Upper lobe of left lung (tissue), 6 donors: ENCODE measurements around the gene RNFT2. TPM values are rescaled to one million over a fixed set of nuclear protein-coding genes. Genes with fewer than 3 reads are reported as not detected.

Source experiments
- ATAC-seq, 2 donors: fragments of 200-7000 bp; cut with Tn5 transposase; one replicate each; pipeline ENCODE4 v1.9.1; 2022; ENCODE audit warnings: mild to moderate bottlenecking in 2 of 2, moderate library complexity in 2 of 2; ENCODE audit not compliant: low FRiP score in 2 of 2
- DNase-seq, 2 donors: peaks; one replicate each; pipeline ENCODE4 v3.0.0-alpha.2; 2019 to 2020
- H3K27ac ChIP-seq, 4 donors: fragments of 200-600 bp; sonication (generic); one replicate each; pipeline ENCODE4 v1.5.1; 2016 to 2019
- H3K27me3 ChIP-seq, 4 donors: fragments of 200-600 bp; sonication (generic); one replicate each; pipeline ENCODE4 v1.5.1; 2017 to 2019
- H3K36me3 ChIP-seq, 4 donors: fragments of 200-600 bp; sonication (generic); one replicate each; pipeline ENCODE4 v1.5.1; 2016 to 2019
- H3K4me1 ChIP-seq, 4 donors: fragments of 200-600 bp; sonication (generic); one replicate each; pipeline ENCODE4 v1.5.1; 2018 to 2019
- H3K4me3 ChIP-seq, 4 donors: fragments of 200-600 bp; sonication (generic); one replicate each; pipeline ENCODE4 v1.5.1; 2017 to 2019; ENCODE audit warnings: mild to moderate bottlenecking in 2 of 4, moderate library complexity in 1 of 4
- H3K9me3 ChIP-seq, 4 donors: fragments of 200-600 bp; sonication (generic); one replicate each; pipeline ENCODE4 v1.5.1; 2018 to 2019
- EP300 ChIP-seq, 4 donors: sonication (generic); formaldehyde crosslinking; IDR thresholded peaks; one replicate each; pipeline ENCODE4 v1.5.1; 2017; ENCODE audit warnings: antibody characterized with exemption in 4 of 4, control low read depth in 2 of 4
- POLR2A ChIP-seq, 4 donors: fragments of 450-650 bp; IDR thresholded peaks; one replicate each; pipeline ENCODE4 v1.5.1; 2016 to 2017; ENCODE audit warnings: antibody characterized with exemption in 4 of 4, mild to moderate bottlenecking in 2 of 4
- POLR2AphosphoS5 ChIP-seq, 2 donors: sonication (generic); formaldehyde crosslinking; IDR thresholded peaks; one replicate each; pipeline ENCODE4 v1.5.1; 2017; ENCODE audit warnings: antibody characterized with exemption in 2 of 2
- WGBS, 2 donors: methylation state at CpG; one replicate each; pipeline ENCODE4 v1.1.5; 2017 to 2018; 5-methylcytosine and 5-hydroxymethylcytosine counted together
- total RNA-seq, 6 donors: library from RNA; depleted of rRNA in 4 of 6; stranded (reverse); fragments of >200 nt in 4 of 6; gene quantifications; one replicate each; pipeline versions ENCODE4 v1.1.0 to v1.2.1, GENCODE V29; 2016 to 2021
- TF ChIP-seq, protein P1 (sequence below), 6 experiments: fragments of 450-650 bp in 4 of 6; fragments of 200-600 bp in 2 of 6; sonication (generic) in 2 of 6; IDR thresholded peaks; one replicate each; pipeline ENCODE4 v1.5.1; 2016 to 2019; ENCODE audit warnings: antibody characterized with exemption in 6 of 6
- donor health status: DM: no; HTN: no; CAD: no; lungs with moderate emphysema.
- donor health status: DM: no; HTN: yes; CAD: no; lungs with severe emphysema.

RNFT2 gene
- total RNA-seq, 6 donors from 2014 or later, result 0.91 to 4.8 (median 2.1) TPM

DNA sequence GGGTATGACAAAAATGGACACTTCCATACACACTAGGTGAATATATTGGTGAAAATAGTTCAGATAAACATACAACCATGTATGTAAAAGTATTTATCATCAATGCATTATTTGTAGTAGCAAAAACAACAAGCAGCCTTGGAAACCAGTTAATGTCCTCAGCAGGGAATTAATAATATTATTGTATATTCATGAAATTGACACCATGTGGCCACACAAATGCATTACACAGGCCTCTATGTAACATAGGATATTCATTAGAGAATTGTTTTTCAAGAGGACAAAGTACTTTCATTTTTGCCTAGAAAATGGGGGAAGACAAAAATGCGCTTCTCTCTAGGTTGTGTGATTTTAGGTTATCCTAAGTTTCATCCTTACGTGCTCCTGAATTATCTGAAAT, 24.6 kb upstream of the RNFT2 start:
- DNase-seq, result no peak
- H3K27me3 ChIP-seq, result no peaks in the 10 kb centered on the region
- peaks cover 0 to 39% (median 19%) of the 10 kb centered on the region in 4 donors for H3K36me3 ChIP-seq
- TF ChIP-seq POLR2AphosphoS5 (IDR thresholded peaks at IDR 0.05) (no peak), POLR2A (IDR thresholded peaks at IDR 0.05) (no peak), EP300 (IDR thresholded peaks at IDR 0.05) (no peak)
- TF ChIP-seq, protein P1, sequence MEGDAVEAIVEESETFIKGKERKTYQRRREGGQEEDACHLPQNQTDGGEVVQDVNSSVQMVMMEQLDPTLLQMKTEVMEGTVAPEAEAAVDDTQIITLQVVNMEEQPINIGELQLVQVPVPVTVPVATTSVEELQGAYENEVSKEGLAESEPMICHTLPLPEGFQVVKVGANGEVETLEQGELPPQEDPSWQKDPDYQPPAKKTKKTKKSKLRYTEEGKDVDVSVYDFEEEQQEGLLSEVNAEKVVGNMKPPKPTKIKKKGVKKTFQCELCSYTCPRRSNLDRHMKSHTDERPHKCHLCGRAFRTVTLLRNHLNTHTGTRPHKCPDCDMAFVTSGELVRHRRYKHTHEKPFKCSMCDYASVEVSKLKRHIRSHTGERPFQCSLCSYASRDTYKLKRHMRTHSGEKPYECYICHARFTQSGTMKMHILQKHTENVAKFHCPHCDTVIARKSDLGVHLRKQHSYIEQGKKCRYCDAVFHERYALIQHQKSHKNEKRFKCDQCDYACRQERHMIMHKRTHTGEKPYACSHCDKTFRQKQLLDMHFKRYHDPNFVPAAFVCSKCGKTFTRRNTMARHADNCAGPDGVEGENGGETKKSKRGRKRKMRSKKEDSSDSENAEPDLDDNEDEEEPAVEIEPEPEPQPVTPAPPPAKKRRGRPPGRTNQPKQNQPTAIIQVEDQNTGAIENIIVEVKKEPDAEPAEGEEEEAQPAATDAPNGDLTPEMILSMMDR (IDR thresholded peaks at IDR 0.05), result no peak
- no peak overlapping the region for H3K4me3 ChIP-seq
- 95 to 98% methylated on average over 2 of the region's 2 CpGs for WGBS, 2 donors
- H3K27ac ChIP-seq, result no peak overlapping the region
- no peak for ATAC-seq
- H3K4me1 ChIP-seq, result peaks cover 18 to 22% (median 19%) of the 10 kb centered on the region in 4 donors
- H3K9me3 ChIP-seq, result no peaks in the 10 kb centered on the region

- WGBS, 2 donors, result 90 to 100% methylated on average over 2 to 9 of the region's 9 CpGs
- Histone ChIP-seq H3K4me3 (no peak overlapping the region), H3K9me3 (no peaks in the 10 kb centered on the region), H3K36me3 (peaks cover 0 to 41% (median 20%) of the 10 kb centered on the region in 4 donors), H3K4me1 (peaks cover 12 to 20% (median 18%) of the 10 kb centered on the region in 4 donors), H3K27me3 (no peaks in the 10 kb centered on the region), H3K27ac (no peak overlapping the region)
- DNase-seq, result no peak
- TF ChIP-seq POLR2AphosphoS5 (IDR thresholded peaks at IDR 0.05) (no peak), EP300 (IDR thresholded peaks at IDR 0.05) (no peak), POLR2A (IDR thresholded peaks at IDR 0.05) (no peak)
- TF ChIP-seq, protein P1 (IDR thresholded peaks at IDR 0.05), result no peak
- ATAC-seq, result no peak
Observed at GRCh38 chr12:116714175-116714574, 23.9 kb upstream of the RNFT2 start.

DNA sequence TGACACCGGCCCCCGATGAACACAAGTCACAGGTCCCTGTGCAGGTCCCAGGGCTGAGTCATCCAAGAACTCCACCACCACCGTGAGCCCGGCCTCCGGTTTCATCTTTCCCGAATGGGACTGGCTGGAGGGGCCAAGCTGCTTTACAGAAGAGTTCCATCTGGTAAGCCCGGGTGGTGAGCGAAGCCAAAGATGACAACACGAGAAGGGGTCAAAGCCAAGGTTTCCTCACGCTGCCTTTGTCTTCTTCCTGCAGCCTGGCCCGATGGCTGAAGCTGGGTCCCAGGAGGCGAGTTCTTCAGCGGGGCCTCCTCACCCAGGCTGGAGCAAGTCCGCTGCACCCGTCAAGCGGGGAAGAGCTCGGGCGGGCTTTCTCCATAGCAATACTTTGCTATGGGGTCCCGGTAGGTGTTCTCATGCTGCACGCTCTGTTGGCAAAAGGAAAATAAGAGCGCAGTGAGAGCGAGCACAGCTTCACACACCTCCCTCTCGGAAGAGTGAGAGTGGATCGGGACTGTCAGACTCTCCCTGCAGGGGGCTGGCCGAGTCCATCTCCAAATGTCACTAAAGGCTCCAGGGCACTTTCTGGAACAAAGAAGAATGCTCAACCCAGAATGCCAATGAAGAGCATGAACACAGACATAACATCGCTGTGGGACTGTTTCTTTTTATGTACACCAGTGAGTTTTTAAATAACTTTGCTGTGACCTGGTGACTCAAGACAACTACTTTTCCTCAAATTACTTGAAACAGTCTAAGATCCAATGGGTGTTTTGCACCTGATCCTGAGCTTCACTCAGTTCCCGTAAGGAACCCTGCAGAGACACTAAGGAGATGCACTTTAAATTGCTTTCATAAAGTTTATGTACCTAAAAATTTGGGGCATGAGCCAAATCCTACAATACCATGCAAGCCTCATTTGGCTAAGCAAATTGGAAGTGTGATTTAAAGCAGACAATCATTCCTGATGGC, 20.4 kb upstream of the RNFT2 start:
- Histone ChIP-seq H3K4me3 (no peak overlapping the region), H3K27ac (peak overlapping the region in 3 of 4 donors; percentile 21 to 45 (median 41)), H3K4me1 (peaks cover 14 to 30% (median 20%) of the 10 kb centered on the region in 4 donors), H3K9me3 (no peaks in the 10 kb centered on the region), H3K36me3 (peaks cover 0 to 69% (median 38%) of the 10 kb centered on the region in 4 donors), H3K27me3 (no peaks in the 10 kb centered on the region)
- TF ChIP-seq POLR2AphosphoS5 (IDR thresholded peaks at IDR 0.05) (peak in 1 of 2 donors; percentile 63), POLR2A (IDR thresholded peaks at IDR 0.05) (no peak)
- 84 to 94% methylated on average over 18 to 27 of the region's 27 CpGs for WGBS, 2 donors
- peak; percentile 44 to 55 for DNase-seq
- ATAC-seq, result peak; percentile 65 to 85

GRCh38 chr12:116718655-116719454, 19.3 kb upstream of the RNFT2 start:
- H3K27me3 ChIP-seq, result no peaks in the 10 kb centered on the region
- ATAC-seq (peak in 1 of 2 donors; percentile 38), DNase-seq (no peak)
- 59 to 61% methylated on average over 10 of the region's 10 CpGs for WGBS, 2 donors
- H3K4me3 ChIP-seq, result no peak overlapping the region
- H3K36me3 ChIP-seq, result peaks cover 0 to 68% (median 39%) of the 10 kb centered on the region in 4 donors
- H3K4me1 ChIP-seq, result peaks cover 14 to 30% (median 20%) of the 10 kb centered on the region in 4 donors
- peak overlapping the region; percentile 17 to 44 (median 31) for H3K27ac ChIP-seq
- H3K9me3 ChIP-seq, result no peaks in the 10 kb centered on the region
- TF ChIP-seq, protein P1 (IDR thresholded peaks at IDR 0.05), result no peak
- TF ChIP-seq POLR2AphosphoS5 (IDR thresholded peaks at IDR 0.05), result no peak
- no peak for TF ChIP-seq EP300 (IDR thresholded peaks at IDR 0.05)
- no peak for TF ChIP-seq POLR2A (IDR thresholded peaks at IDR 0.05)
